GM21528 (cell line): ENCODE measurements around the gene ARID4B.
A peak's percentile ranks its signal among the peaks of the same experiment; 100 is the strongest.
"Not testable (repeated sequence)": the region's sequence is repeated elsewhere in the genome, so short reads cannot be mapped to it uniquely, and the experiment has no call there.

Experiments used
- ATAC-seq: cut with Tn5 transposase; IDR thresholded peaks from one replicate; pipeline ENCODE4 v1.9.1; 2021; ENCODE audit warnings: mild to moderate bottlenecking, moderate library complexity; ENCODE audit not compliant: unreplicated experiment, low FRiP score

The ARID4B gene, protein sequence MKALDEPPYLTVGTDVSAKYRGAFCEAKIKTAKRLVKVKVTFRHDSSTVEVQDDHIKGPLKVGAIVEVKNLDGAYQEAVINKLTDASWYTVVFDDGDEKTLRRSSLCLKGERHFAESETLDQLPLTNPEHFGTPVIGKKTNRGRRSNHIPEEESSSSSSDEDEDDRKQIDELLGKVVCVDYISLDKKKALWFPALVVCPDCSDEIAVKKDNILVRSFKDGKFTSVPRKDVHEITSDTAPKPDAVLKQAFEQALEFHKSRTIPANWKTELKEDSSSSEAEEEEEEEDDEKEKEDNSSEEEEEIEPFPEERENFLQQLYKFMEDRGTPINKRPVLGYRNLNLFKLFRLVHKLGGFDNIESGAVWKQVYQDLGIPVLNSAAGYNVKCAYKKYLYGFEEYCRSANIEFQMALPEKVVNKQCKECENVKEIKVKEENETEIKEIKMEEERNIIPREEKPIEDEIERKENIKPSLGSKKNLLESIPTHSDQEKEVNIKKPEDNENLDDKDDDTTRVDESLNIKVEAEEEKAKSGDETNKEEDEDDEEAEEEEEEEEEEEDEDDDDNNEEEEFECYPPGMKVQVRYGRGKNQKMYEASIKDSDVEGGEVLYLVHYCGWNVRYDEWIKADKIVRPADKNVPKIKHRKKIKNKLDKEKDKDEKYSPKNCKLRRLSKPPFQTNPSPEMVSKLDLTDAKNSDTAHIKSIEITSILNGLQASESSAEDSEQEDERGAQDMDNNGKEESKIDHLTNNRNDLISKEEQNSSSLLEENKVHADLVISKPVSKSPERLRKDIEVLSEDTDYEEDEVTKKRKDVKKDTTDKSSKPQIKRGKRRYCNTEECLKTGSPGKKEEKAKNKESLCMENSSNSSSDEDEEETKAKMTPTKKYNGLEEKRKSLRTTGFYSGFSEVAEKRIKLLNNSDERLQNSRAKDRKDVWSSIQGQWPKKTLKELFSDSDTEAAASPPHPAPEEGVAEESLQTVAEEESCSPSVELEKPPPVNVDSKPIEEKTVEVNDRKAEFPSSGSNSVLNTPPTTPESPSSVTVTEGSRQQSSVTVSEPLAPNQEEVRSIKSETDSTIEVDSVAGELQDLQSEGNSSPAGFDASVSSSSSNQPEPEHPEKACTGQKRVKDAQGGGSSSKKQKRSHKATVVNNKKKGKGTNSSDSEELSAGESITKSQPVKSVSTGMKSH (N-terminal part only)

DNA sequence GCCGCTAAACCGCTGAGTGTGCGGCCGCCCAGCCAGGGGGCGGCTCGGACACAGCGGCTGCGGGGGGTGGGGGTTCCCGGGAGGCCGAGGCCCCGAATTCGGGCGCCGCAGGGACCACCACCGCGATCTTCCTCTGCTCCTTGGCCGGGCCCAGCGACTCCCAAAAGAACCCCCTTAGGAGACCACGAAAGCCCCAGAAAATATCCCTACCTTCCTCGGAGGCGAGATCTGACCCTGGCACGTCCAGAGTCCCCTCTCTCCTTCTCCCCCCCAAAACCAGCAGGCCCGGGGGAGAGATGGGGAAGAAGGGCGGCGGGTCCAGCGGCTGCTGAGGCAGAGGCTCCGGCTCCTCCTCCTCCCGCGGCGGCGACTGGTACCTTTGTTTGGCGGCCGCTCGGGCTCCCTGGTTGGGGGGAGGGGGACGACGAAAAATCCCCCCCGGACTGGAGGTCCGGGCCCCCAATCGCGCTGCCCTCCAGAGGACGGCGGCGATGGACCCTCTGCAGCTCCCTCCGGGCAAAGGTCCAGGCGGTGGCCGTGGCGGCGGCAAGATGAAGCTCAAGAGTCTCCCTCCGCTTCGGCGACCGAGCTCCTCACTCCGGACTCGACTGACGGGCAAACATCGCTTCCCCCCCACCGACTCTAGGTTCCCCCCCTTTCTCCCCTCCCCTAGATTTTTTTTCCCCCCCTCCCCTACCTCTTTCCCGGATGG is at the start of gene ARID4B:
Gene ARID4B (minus strand): TSS at position 621 of the 712 bp plus-strand sequence. CDS start 1,260 bp downstream, outside the sequence.
- ATAC-seq = peak; percentile 6

DNA sequence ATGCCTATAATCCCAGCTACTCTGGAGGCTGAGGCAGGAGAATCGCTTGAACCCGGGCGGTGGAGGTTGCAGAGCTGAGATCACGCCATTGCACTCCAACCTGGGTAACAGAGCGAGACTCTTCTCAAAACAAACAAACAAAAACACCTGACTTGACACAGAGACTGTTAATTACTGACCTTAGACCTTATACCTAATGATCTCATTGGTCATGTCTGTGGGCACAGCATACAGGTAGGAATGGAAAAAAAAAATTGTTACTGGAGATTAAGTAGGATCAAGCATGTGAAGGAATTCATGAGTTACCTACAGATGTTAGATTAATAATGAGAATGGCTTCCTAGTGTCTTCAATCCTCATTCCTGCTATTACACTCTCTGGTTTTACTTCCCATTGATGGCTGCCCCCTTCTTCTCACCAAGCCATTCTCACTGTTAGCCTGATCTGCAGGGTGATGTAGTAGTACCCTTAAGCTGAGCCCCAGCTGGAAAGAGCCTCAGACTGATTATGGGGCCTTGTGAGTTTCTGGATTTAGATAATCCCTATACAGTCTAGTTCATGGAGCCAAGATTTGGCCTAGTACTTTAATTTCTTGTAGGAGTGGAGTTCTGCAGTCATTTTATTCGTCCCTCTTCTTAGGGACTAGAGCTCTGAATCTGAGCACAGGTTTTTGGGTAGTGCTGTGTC is 48.1 kb upstream of the ARID4B start:
- ATAC-seq = no peak

DNA sequence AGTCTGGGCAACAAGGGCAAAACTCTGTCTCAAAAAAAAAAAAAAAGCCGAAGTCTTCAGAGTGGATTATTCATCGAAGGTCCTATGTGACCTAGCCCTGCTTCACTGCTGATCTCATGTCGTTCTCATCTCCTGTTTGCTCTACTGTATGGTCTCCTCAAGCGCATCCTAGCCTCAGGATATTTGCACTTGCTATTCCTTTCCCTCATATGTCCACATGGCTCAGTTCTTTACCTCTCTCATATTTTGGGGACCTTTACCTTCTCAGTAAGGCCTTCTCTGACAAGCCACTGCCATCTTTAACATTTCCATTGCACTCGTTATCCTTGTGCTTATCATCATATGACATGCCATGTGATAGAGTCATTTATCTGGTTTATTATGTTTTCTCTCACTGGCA is 41.8 kb upstream of the ARID4B start:
- ATAC-seq = no peak

DNA sequence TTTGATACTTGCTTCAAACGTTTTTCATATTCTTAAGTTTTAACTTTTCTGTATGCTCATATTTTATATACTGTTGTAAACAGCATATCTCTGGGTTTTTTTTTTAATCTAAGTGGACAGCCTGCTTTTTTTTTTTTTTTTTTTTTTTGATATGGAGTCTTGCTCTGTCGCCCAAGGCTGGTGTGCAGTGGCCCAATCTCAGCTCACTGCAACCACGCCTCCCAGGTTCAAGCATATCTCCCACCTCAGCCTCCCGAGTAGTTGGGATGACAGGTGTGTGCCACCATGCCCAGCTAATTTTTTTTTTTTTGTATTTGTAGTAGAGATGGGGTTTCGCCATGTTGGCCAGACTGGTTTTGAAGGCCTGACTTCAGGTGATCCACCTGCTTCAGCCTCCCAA is 40.4 kb upstream of the ARID4B start:
- no peak for ATAC-seq

DNA sequence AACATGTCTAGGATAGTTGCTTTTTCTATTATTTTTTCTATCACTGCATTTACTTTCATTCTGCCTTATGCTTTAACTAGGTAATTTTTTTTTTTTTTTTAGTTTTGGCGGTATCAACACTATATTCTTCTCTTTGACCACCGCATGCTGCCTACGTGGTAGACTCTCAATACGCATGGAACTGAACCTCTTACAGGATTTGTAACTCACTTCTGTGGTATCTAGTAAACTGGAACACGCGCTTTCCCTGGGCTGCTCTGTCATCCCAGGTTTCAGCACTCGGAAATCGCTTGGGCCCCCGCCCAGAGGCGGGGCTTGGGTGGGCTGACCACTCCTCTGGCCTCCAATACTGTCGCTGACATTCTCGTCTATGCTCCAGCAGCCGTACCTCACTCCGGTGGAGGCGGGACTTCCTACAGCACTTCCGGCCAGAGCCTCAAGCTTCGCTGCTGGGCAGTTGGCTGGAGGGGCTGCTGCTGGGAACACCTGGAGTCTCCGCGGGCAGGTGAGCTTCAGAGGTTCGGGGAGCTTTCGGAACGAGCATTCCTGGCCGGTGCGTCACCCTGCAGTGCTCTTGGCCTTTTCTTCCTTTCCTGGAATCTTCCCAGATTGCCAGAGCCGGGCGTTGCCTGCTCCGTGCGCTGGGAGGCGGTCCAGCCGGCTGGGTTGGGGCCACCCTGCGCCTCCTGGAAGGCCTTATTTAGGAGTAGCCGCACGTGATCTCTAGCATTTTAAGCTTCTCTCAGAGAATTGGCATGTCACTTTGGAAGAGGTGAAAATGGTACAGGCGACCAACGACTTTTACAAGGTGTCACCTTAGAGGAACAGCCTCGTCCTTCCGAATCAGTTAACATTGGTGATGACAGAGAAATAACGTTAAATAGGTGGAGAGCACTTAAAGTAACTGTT is 39.3 kb upstream of the ARID4B start, which contains the start of gene TBCE:
Gene TBCE (plus strand): TSS at position 428 of the 909 bp plus-strand sequence. CDS start 12,623 bp downstream, outside the sequence.
- peak; percentile 100 for ATAC-seq

DNA sequence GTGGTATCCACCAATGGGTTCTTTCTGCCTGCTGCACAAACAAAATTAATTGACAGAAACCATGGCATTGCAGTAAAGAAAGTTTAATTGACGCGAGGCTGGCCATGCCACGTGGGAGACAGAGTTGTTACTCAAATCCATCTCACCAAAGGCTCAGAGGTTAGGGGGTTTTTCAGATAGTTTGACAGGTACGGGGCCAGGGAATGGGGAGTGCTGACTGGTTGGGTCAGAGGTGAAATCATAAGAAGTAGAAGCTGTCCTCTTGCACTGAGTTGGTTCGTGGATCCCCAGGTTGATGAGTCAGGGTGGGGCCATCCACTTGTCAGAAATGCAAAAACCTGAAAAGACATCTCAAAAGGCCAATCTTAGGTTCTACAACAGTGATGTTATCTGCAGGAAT is 38.3 kb upstream of the ARID4B start:
- ATAC-seq = no peak

DNA sequence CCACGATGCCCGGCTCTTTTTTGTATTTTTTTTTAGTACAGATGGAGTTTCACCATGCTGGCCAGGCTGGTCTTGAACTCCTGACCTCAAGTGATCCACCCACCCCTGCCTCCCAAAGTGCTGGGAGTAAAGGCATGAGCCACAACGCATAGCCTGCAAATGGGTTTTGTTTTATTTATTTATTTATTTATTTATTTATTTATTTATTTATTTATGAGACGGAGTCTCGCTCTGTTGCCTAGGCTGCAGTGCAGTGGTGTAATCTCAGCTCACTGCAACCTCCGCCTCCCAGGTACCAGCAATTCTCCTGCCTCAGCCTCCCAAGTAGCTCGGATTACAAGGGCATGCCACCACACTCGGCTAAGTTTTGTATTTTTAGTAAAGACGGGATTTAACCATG is 36.2 kb upstream of the ARID4B start:
- not testable (repeated sequence) for ATAC-seq

DNA sequence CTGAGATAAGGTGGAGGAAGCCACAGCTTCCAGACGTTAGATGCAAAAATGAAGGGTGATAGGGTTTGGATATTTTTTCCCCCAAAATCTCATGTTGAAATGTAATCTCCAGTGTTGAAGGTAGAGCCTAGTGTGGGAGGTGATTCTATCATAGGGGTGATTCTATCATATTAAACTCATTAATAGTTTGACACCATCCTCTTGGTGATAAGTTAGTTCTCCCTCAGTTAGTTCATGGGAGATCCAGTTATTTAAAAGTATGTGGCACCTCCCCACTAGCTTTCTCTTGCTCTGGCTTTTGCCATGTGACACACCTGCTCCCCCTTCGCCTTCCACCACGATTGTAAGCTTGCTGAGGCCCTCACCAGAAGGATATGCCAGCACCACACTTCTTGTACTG is 30.9 kb upstream of the ARID4B start:
- ATAC-seq = no peak

DNA sequence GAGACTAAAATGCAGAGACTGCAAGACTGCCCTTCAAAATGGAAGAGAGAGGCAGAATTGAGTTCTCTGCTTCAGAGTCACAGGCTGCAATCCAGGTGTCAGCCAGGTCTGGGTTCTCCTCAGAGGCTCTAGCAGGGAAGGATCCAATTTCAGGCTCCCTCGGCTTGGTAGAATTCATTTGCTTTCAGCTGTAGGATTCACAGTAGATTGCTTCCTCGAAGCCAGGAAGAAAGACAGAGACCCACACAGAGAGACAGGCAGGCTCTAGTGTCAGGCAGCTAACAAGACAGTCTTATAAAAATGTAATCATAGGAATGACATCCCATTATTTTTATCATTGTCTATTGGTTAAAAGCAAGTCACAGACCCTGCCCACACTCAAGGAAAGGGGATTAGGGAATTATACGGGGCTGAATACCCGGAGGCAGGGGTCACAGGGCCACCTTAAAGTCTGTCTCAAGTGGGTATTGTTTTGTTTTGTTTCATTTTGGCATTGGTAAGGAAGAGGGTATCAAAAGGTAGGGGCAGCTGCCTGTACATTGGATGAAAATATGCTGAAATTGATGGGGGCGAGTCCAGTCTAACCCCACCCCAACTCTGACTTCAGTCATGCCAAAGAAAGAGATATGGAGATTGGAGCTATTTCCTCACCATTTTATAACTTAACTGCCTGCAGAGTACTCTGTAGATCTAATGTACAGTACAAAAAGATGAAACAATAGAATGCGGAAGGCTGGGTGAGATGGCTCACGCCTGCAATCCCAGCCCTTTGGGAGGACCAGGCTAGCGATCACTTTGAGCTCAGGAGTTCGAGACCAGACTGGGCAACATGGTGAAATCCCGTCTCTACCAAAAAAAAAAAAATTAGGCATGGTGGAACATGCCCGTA is 29.8 kb upstream of the ARID4B start:
- no peak for ATAC-seq

DNA sequence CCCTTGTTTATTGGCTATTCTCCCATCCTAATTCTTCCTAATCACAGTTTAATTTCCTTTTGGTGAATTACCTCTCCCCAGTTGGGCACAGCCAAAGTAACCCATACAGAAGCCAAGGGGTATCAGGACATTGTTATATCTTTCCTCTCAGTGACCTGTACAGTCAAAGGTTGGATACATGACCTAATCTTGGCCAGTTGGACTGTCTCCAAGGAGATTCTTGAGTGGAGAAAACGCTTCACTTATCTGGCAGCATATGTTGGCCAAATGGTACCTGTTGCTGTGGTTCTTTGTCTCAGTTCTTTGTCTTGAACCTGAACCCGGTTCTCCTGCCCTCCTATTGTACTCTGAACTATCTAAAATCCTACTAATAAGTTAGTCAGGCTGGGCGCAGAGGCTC is 23.9 kb upstream of the ARID4B start:
- ATAC-seq = no peak

DNA sequence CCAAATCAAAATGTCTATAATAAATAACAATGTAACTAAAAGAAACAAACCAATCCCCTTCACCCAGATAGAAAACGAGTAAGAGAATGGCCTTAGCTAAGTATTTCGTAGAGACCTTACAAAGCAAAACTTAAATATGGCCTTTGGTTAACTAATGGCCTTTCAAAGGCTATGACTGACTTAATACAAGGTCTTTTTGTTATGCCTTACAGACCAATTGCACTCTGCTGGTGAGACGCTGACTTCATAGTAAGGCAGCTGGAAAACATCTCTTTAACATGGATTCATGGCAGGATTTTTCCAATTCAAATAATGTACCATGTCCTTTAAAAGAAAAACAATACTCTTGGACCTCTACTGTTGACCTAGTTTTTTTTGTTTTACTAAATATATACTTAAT is 23.5 kb upstream of the ARID4B start:
- no peak for ATAC-seq

DNA sequence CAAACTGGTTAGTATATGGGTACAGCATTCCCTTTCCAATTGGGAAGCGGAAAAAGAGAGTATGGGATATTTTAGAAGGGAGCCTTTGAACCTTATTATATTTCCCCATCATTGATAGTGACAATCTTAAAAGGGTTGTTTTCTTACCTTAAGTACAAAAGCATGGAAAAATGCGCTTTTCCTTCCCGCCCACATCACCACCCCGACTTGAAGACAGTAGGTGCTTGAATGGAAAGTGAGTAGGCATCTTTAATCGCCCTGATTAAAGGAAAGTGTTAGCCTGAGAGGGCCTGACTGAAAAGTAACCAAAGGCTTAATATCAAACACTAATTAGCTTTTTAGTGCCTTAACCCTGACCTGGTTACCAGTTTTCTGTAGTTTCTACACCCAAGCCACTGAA is 15.7 kb upstream of the ARID4B start:
- ATAC-seq = no peak

DNA sequence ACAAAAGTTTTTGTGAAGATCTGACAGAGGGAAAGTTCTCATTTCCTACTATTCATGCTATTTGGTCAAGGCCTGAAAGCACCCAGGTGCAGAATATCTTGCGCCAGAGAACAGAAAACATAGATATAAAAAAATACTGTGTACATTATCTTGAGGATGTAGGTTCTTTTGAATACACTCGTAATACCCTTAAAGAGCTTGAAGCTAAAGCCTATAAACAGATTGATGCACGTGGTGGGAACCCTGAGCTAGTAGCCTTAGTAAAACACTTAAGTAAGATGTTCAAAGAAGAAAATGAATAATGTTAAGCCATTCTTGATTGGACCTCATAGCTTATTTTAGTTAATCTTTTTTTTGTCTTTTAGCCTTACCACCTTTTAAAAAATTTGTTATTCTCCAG is 14.5 kb upstream of the ARID4B start:
- no peak for ATAC-seq

DNA sequence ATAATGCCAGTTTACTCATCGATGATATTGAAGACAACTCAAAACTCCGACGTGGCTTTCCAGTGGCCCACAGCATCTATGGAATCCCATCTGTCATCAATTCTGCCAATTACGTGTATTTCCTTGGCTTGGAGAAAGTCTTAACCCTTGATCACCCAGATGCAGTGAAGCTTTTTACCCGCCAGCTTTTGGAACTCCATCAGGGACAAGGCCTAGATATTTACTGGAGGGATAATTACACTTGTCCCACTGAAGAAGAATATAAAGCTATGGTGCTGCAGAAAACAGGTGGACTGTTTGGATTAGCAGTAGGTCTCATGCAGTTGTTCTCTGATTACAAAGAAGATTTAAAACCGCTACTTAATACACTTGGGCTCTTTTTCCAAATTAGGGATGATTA is 14.1 kb upstream of the ARID4B start:
- ATAC-seq = no peak

DNA sequence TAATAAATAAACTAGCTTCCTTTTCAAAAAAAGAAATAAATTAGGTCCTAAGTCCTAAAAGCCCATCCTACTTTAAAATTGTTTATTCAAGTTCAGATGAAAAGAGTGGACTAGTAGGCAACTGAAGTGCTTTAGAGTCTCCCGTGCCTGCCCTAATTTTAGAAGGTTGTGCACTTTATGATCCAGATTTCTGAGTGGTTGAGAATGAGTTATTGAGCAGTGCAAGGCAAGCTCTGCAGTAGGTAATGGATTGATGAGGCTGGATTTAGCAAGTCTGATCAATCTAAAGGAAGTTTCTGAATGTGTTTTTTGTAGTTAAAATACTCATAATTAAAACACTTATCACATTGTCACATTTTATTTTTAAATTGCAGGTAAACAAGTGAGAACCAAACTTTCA is 13.4 kb upstream of the ARID4B start:
- no peak for ATAC-seq

DNA sequence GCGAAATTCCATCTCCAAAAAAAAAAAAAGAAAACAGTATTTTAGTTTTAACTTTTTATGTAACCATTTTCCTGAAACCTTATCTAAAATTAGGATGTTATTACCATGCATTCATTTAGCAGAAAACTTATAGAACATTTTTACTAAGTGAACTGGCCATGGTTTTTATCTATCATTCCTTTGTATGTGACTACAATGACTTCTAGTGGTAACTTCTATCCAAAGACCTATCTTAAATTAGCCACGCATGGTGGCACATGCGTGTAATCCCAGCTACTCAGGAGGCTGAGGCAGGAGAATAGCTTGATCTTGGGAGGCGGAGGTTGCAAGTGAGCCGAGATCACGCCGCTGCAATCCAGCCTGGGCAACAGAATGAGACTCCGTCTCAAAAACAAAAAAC is 11.8 kb upstream of the ARID4B start:
- ATAC-seq = no peak

DNA sequence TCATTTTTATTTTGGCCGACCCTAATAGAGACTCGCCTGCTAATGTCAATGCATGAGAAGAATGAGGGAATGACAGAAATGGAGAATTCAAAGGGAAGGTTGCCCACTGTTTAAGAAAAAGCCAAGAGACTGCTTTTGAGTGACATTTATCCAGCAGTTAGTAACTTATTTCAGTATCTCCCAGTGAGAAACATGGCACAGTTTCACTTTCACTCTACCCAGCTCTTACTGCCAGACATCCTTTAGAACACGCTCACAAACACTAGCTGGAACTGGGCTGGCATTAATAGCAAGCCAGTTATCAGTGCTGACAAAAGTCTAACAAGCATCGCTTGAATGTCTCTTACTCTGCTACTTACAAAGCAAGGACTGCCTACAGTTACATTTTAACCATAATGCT is 8.9 kb upstream of the ARID4B start:
- no peak for ATAC-seq

DNA sequence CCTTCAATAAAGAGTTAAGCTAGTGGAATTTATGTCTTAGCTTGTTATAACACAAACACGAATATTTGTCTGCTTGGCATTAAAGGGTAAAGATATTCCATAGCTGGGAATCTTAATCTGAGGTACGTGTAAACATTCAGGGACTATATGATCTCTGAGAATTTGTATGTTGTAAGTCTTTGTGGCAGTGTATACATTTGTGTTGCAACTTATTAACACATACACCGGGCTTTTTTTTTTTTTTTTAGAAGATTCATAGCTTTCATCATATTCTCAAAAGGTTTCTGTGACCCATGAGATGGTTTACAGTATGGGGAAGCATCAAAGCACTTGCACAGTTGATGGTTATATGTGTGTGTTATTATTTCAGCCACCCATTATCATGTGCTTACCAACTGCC is 3.4 kb upstream of the ARID4B start:
- ATAC-seq = no peak
